Epithelial cell of esophagus (primary cell): Measurements from ENCODE around the gene FHIT.

Source experiments
- DNase-seq: peaks from one replicate; pipeline ENCODE4 v3.0.0; 2010; ENCODE audit warnings: low read depth
- H3K4me3 ChIP-seq: 2 replicates; pipeline ENCODE4 v1.5.1; 2011; ENCODE audit warnings: mild to moderate bottlenecking, low read length, control low read depth
- TF ChIP-seq, protein P1 (sequence below): IDR thresholded peaks from 2 replicates; pipeline ENCODE4 v1.5.1; 2011; ENCODE audit warnings: low read depth, mild to moderate bottlenecking, low read length, control low read depth, inconsistent platforms; ENCODE audit not compliant: insufficient read depth; ENCODE audit errors: missing control alignments

FHIT gene

GRCh38 chr3:59772416-59773408, 1478.5 kb downstream of the FHIT start:
- TF ChIP-seq, protein P1, sequence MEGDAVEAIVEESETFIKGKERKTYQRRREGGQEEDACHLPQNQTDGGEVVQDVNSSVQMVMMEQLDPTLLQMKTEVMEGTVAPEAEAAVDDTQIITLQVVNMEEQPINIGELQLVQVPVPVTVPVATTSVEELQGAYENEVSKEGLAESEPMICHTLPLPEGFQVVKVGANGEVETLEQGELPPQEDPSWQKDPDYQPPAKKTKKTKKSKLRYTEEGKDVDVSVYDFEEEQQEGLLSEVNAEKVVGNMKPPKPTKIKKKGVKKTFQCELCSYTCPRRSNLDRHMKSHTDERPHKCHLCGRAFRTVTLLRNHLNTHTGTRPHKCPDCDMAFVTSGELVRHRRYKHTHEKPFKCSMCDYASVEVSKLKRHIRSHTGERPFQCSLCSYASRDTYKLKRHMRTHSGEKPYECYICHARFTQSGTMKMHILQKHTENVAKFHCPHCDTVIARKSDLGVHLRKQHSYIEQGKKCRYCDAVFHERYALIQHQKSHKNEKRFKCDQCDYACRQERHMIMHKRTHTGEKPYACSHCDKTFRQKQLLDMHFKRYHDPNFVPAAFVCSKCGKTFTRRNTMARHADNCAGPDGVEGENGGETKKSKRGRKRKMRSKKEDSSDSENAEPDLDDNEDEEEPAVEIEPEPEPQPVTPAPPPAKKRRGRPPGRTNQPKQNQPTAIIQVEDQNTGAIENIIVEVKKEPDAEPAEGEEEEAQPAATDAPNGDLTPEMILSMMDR, result no peak
- no peak for DNase-seq
- H3K4me3 ChIP-seq, result no peak overlapping the region

DNA sequence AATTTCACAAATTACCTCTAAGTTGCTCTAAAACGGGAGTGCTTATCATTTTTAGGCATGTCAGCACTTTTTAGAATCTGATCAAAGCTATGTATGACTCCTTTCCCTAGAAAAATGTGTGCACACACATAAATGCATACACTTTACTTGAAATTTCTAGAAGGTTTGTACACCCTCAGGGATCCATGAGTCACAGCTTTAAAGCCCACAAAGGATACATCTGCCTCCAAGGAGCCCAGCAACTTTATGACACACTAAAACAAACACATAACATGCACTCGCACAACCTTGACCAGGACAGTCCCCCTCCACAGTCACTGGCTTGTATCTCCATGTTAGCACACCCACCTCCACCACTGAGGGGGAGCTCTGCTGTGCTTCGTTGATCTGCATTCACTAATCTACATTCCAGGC, 1479.5 kb downstream of the FHIT start:
- peak; percentile 86 for DNase-seq
- H3K4me3 ChIP-seq, result no peak overlapping the region
- TF ChIP-seq, protein P1, result no peak

- no peak overlapping the region for H3K4me3 ChIP-seq
- no peak for DNase-seq
- TF ChIP-seq, protein P1, result no peak
Observed at GRCh38 chr3:59769127-59769750, 1482.0 kb downstream of the FHIT start.

- DNase-seq, result peak; percentile 7
- TF ChIP-seq, protein P1, result no peak
- no peak overlapping the region for H3K4me3 ChIP-seq
Observed at GRCh38 chr3:59766200-59766872, 1484.9 kb downstream of the FHIT start.

DNA sequence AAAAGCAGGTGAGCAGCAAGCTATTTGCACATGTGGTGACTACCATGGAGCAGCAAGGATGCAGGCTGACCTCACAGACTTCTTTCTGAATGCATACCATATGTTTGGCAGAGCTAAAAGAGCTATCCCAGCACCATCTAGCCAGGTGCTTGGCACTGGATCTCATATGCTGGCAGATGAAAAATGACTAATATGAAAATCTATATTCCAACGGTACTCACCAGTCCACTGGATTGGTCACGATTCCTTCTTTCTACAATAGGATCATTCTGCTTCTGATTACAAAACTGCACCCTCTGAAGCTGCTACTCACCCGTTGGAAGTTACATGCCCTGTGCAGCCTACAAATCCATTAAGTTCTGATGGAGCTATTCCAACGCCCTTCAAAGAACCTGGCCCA, 1487.1 kb downstream of the FHIT start:
- peak; percentile 44 for DNase-seq
- TF ChIP-seq, protein P1, result no peak

GRCh38 chr3:59762941-59763340, 1488.3 kb downstream of the FHIT start:
- DNase-seq, result no peak
- no peak overlapping the region for H3K4me3 ChIP-seq
- TF ChIP-seq, protein P1, result no peak

More for the DNA sequence above, 1487.1 kb downstream of the FHIT start:
- H3K4me3 ChIP-seq, result no peak overlapping the region
